HEK293T (cell line): Measurements from ENCODE around the gene ABR.
A peak's percentile ranks its signal among the peaks of the same experiment; 100 is the strongest.

ENCODE experiments used
- CTCF ChIA-PET: fragments of 350-600 bp; formaldehyde crosslinking; extraction: SDS; loops from one replicate; lab custom pipeline; 2021; ENCODE audit warnings: antibody characterized with exemption, inconsistent platforms; lab: Yijun Ruan, JAX
- POLR2A ChIA-PET: fragments of 350-600 bp; formaldehyde crosslinking; extraction: SDS; loops from one replicate; lab custom pipeline; 2020; ENCODE audit warnings: antibody characterized with exemption, inconsistent platforms; lab: Yijun Ruan, JAX
- DNase-seq: peaks from one replicate; pipeline ENCODE4 v3.0.0; 2012; ENCODE audit warnings: mixed read lengths; ENCODE audit errors: extremely low spot score
- ARNT ChIP-seq: fragments of 450-650 bp; IDR thresholded peaks from 2 replicates; pipeline ENCODE4 v1.6.1; 2017; ENCODE audit warnings: mild to moderate bottlenecking
- BHLHE40 ChIP-seq: fragments of 450-650 bp; IDR thresholded peaks from 2 replicates; pipeline ENCODE4 v1.6.1; 2016; ENCODE audit warnings: mild to moderate bottlenecking, moderate library complexity, borderline replicate concordance
- CTBP1 ChIP-seq: fragments of 450-650 bp; IDR thresholded peaks from 2 replicates; pipeline ENCODE4 v1.6.1; 2016; ENCODE audit warnings: borderline replicate concordance
- ELF4 ChIP-seq: fragments of 450-650 bp; IDR thresholded peaks from 2 replicates; pipeline ENCODE4 v1.6.1; 2017; ENCODE audit warnings: antibody characterized with exemption
- FOXA1 ChIP-seq: fragments of 450-650 bp; IDR thresholded peaks from 2 replicates; pipeline ENCODE4 v1.6.1; 2016; ENCODE audit warnings: mild to moderate bottlenecking
- FOXK2 ChIP-seq: fragments of 450-650 bp; IDR thresholded peaks from 2 replicates; pipeline ENCODE4 v1.6.1; 2016; ENCODE audit warnings: mild to moderate bottlenecking
- FOXM1 ChIP-seq: fragments of 450-650 bp; IDR thresholded peaks from 2 replicates; pipeline ENCODE4 v1.6.1; 2017; ENCODE audit warnings: mild to moderate bottlenecking, borderline replicate concordance
- HDGF ChIP-seq: fragments of 450-650 bp; IDR thresholded peaks from 2 replicates; pipeline ENCODE4 v1.6.1; 2017; ENCODE audit warnings: antibody characterized with exemption, borderline replicate concordance
- L3MBTL2 ChIP-seq: fragments of 450-650 bp; conservative IDR thresholded peaks from 2 replicates; pipeline ENCODE4 v1.6.1; 2016; ENCODE audit warnings: mild to moderate bottlenecking
- LEF1 ChIP-seq: fragments of 450-650 bp; IDR thresholded peaks from 2 replicates; pipeline ENCODE4 v1.6.1; 2017; ENCODE audit warnings: mild to moderate bottlenecking, borderline replicate concordance
- NFRKB ChIP-seq: fragments of 450-650 bp; IDR thresholded peaks from 2 replicates; pipeline ENCODE4 v1.6.1; 2016; ENCODE audit warnings: mild to moderate bottlenecking, moderate library complexity
- SP1 ChIP-seq: fragments of 450-650 bp; IDR thresholded peaks from 2 replicates; pipeline ENCODE4 v1.6.1; 2017
- SUZ12 ChIP-seq: fragments of 450-650 bp; IDR thresholded peaks from 2 replicates; pipeline ENCODE4 v1.6.1; 2016; ENCODE audit warnings: mild to moderate bottlenecking
- TARDBP ChIP-seq: fragments of 450-650 bp; IDR thresholded peaks from 2 replicates; pipeline ENCODE4 v1.6.1; 2016
- ZNF384 ChIP-seq: fragments of 450-650 bp; IDR thresholded peaks from 2 replicates; pipeline ENCODE4 v1.6.1; 2016
- TF ChIP-seq, protein P1 (sequence below): fragments of 450-650 bp; IDR thresholded peaks from 2 replicates; pipeline ENCODE4 v1.6.1; 2016

Gene ABR

DNA sequence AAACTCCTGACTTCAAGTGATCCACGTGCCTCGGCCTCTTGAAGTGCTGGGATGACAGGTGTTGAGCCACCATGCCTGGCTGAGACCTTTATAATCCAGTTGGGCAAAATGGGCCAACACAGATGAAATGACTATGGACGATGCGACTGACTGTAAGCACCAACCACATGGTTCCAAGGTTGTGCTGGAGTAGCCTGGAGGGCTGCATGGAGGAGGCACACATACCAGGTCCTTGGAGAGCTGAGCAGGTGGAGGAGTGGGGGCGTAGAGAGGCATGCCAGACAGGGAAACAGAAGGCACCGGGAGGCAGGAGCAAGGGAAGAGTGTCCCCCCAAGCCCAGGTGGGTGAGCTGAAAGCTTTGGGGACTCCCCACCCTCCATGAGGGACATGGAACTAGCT lies 85.2 kb downstream of the ABR start:
- ChIA-PET CTCF (no interaction called here), POLR2A (no interaction called here)
- DNase-seq: no peak
- TF ChIP-seq FOXK2 (no peak), FOXA1 (no peak), SUZ12 (no peak), NFRKB (no peak), ELF4 (no peak)
- TF ChIP-seq, protein P1, sequence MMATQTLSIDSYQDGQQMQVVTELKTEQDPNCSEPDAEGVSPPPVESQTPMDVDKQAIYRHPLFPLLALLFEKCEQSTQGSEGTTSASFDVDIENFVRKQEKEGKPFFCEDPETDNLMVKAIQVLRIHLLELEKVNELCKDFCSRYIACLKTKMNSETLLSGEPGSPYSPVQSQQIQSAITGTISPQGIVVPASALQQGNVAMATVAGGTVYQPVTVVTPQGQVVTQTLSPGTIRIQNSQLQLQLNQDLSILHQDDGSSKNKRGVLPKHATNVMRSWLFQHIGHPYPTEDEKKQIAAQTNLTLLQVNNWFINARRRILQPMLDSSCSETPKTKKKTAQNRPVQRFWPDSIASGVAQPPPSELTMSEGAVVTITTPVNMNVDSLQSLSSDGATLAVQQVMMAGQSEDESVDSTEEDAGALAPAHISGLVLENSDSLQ: no peak

DNA sequence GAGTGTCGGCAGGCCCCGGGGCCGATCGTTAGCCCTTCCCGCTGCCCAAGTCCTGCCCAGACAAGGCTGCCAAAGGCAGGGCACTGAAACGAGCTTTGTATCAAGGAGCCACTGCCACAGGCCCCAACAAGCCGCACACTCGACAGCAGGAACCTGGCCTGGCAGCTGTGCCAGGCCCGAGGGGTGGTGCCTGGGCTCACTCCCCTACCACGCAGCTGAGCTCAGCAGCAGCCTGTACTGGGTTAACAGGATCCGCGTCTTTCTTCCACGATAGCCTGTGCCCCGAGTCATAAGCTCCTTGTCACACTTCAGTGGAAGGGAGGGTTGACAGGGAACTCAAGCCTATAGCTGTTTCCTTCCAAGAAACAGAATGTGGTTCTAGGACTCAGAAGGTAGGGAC lies 87.9 kb downstream of the ABR start:
- POLR2A ChIA-PET: no interaction called here
- CTCF ChIA-PET: no interaction called here
- no peak for TF ChIP-seq LEF1
- TF ChIP-seq ZNF384: no peak
- no peak for TF ChIP-seq SUZ12
- no peak for TF ChIP-seq CTBP1
- no peak for TF ChIP-seq BHLHE40
- no peak for TF ChIP-seq SP1
- no peak for TF ChIP-seq L3MBTL2
- no peak for TF ChIP-seq ELF4
- no peak for TF ChIP-seq NFRKB
- no peak for TF ChIP-seq HDGF
- TF ChIP-seq TARDBP: no peak
- TF ChIP-seq ARNT: no peak
- no peak for TF ChIP-seq FOXM1
- TF ChIP-seq FOXK2: no peak
- TF ChIP-seq, protein P1: no peak
- TF ChIP-seq FOXA1: no peak
- DNase-seq: no peak

DNA sequence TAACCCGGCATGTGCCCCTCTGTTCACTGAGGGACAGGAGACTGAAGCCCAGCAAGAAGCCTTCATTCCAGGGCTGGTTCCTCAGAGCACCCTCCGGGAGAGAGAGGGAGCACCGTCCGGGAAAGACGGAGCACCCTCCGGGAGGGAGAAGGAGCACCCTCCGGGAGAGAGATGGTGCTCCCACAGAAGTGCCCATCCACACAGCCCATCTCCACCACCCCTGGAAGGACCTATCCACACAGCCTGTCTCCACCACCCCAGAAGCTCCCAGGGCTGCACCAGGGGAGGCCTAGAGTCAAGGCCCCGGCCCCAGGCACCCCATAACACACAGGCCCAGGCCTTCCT lies 88.6 kb downstream of the ABR start:
- no peak for DNase-seq
- POLR2A ChIA-PET: no interaction called here
- CTCF ChIA-PET: no interaction called here
- TF ChIP-seq HDGF: no peak
- no peak for TF ChIP-seq LEF1
- no peak for TF ChIP-seq SP1
- TF ChIP-seq FOXM1: no peak
- TF ChIP-seq ZNF384: no peak

DNA sequence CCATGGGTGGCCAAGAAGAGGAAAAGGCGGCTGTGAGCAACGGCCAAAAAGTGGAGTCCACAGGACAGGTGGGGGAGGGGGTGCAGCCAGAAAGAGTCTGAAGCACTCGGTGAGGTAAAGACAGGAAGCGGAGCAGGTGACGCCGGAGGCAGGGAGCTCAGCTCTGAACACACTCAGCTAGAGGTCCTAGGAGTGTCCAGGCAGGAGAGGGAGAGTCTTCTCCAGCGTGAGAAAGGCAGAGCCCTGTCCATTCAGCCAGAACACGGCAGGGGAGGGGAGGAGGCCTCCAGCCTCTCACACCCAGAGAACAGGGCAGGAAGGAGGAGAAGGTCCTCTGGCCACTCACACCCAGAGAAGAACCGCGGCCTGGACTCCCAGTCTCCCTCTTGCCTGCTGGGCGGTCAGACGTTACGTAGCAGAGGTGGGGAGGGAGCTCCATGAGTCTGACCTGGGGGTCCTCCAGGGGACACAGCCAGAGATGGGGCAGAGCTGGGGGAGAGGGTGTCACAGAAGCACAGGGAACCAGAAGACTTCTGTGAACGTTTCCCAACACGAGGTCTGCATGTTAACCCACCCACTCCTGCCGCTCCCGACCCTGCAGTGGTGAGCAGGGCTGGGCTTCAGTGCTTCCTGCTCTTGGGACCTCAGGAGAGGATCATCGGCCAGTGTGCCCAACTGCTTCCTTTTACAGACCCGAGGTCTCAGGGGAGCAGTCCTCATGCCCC lies 89.2 kb downstream of the ABR start:
- ChIA-PET CTCF (no interaction called here), POLR2A (no interaction called here)
- DNase-seq: no peak
- TF ChIP-seq FOXK2 (no peak), ARNT (no peak)
- TF ChIP-seq, protein P1: no peak

DNA sequence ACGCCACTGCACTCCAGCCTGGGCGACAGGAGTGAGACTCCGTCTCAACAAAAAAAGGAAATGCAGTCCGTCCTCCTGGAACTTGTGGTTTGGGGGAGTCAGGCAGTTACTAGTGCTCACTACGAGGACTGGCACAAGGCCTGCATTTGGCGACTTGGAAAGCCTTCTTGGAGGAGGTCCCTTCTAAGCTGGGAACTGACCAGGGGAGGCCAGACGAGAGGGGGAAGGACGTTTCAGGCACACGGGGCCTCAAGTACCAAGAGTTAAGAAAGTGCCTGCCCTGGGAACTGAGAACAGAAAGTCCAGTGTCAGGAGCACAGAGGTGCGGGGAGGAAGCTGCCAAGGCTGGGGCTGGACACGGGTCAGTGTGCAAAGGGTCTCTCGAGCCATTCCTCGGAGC lies 89.9 kb downstream of the ABR start:
- no peak for DNase-seq
- TF ChIP-seq SUZ12 (no peak), NFRKB (no peak), FOXM1 (no peak), FOXK2 (no peak), ELF4 (no peak), HDGF (no peak), ZNF384 (no peak), SP1 (no peak), BHLHE40 (no peak), ARNT (no peak), TARDBP (no peak), CTBP1 (no peak), LEF1 (no peak), FOXA1 (no peak), L3MBTL2 (no peak)
- TF ChIP-seq, protein P1: no peak
- ChIA-PET CTCF (no interaction called here), POLR2A (no interaction called here)

DNA sequence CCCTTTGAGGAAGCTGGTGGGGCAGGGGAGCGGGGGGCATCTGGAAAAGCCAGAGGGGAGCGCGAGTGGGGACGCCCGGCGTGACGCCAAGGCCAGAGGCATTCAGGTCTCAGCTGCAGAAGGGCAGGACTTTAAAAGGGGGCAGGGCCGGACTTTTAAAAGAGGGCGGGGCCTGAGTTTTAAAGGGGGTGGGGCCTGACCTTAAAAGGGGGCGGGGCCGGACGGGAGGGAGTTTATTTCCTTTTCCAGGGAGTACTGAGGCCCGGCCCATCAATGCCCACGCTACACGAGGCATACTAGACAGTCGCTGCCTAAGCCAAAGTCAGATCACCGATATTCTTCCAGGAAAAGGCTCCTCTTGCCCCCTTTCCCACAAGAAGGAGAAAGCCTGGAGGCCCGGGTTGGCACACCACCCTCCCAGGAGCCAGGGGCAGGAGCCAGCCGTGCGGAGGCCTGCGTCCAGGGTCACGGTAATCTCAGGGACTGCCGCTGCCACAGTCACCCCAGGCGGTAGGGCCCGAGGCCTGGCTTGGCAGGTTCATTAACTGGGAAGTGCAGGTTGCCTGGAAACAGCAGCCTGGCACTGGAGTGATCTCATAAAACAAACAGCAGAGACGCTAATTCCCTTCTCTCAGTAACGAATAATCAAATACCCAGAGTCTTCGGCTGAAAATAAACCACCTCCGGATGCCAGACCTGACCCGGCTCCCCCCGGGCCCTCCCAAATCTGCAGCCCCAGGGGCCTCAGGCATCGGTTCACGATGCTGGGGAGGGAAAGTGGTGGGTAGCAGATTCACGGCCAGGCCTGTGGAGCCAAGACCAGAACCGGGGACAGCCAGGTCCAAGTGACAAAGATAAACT lies 92.2 kb downstream of the ABR start:
- POLR2A ChIA-PET: no interaction called here
- TF ChIP-seq L3MBTL2: peak; percentile 57
- TF ChIP-seq LEF1: 0 out of 2 replicates have a peak, but pooled peaks have one; percentile 31
- TF ChIP-seq FOXA1: no peak
- TF ChIP-seq CTBP1: no peak
- TF ChIP-seq, protein P1: no peak
- 0 out of 2 replicates have a peak, but pooled peaks have one; percentile 48 for TF ChIP-seq HDGF
- no peak for TF ChIP-seq NFRKB
- TF ChIP-seq SUZ12: no peak
- TF ChIP-seq FOXK2: no peak
- no peak for TF ChIP-seq BHLHE40
- TF ChIP-seq SP1: no peak
- CTCF ChIA-PET: no interaction called here
- DNase-seq: peak; percentile 79
